B cell (primary cell): ENCODE measurements around the gene P2RX6. TPM values are rescaled to one million over a fixed set of nuclear protein-coding genes. Genes with fewer than 3 reads are reported as not detected.

Experiments
- ATAC-seq: fragments of 200-7000 bp; cut with Tn5 transposase; one replicate; pipeline ENCODE4 v1.10.0; 2021; ENCODE audit warnings: low read depth, mild to moderate bottlenecking, moderate number of reproducible peaks, moderate library complexity
- CTCF ChIA-PET: fragments of 350-600 bp; sonication (Branson Sonifier 250); formaldehyde crosslinking; loops from one replicate; lab custom pipeline; 2021; ENCODE audit warnings: antibody characterized with exemption, inconsistent platforms; lab: Charles Lee
- POLR2A ChIA-PET: fragments of 350-600 bp; sonication (Branson Sonifier 250); formaldehyde crosslinking; loops from one replicate; lab custom pipeline; 2021; ENCODE audit warnings: antibody characterized with exemption; lab: Charles Lee
- DNase-seq: peaks from one replicate; pipeline ENCODE4 v3.0.0; 2013
- H2AFZ ChIP-seq: 2 replicates; pipeline ENCODE4 v1.6.1; 2012; ENCODE audit warnings: mild to moderate bottlenecking, low read depth, low read length; ENCODE audit not compliant: insufficient read depth, poor library complexity, severe bottlenecking
- H3K27ac ChIP-seq, 2 donors: 1 replicate in 1 of 2; 2 replicates in 1 of 2; pipeline ENCODE4 v1.5.1; 2012 to 2013; ENCODE audit warnings: low read length in 2 of 2, mild to moderate bottlenecking in 2 of 2, moderate library complexity in 1 of 2
- H3K27me3 ChIP-seq, 4 experiments: fragments of 200-600 bp in 1 of 4; sonication (generic) in 1 of 4; replicated peaks in 1 of 4; 1 replicate in 2 of 4; 2 replicates in 2 of 4; pipeline versions ENCODE4 v1.6.1 to v1.7.0; 2013 to 2016; ENCODE audit warnings: low read length in 3 of 4, mild to moderate bottlenecking in 2 of 4, mixed read lengths in 1 of 4, moderate library complexity in 1 of 4; ENCODE audit not compliant: insufficient read depth in 4 of 4, control insufficient read depth in 3 of 4; ENCODE audit errors: control extremely low read depth in 1 of 4
- H3K36me3 ChIP-seq, 2 experiments: replicated peaks in 1 of 2; 1 replicate in 1 of 2; 2 replicates in 1 of 2; pipeline versions ENCODE4 v1.6.1 to v1.7.1; 2013; ENCODE audit warnings: low read length in 1 of 2; ENCODE audit not compliant: insufficient read depth in 2 of 2, control insufficient read depth in 1 of 2; ENCODE audit errors: control extremely low read depth in 1 of 2, extremely low read depth in 1 of 2
- H3K4me1 ChIP-seq, 2 donors: fragments of 200-600 bp in 1 of 2; sonication (generic) in 1 of 2; 1 replicate in 1 of 2; 2 replicates in 1 of 2; pipeline versions ENCODE4 v1.5.1 to v1.6.1; 2013 to 2017; ENCODE audit warnings: low read length in 2 of 2; ENCODE audit not compliant: control insufficient read depth in 2 of 2, insufficient read depth in 2 of 2
- H3K4me2 ChIP-seq: replicated peaks from 2 replicates; pipeline ENCODE3; 2012; ENCODE audit warnings: mild to moderate bottlenecking, low read depth, low read length; ENCODE audit not compliant: poor library complexity, severe bottlenecking
- H3K4me3 ChIP-seq, 5 experiments: fragments of 200-600 bp in 1 of 5; sonication (generic) in 1 of 5; 1 replicate in 3 of 5; 2 replicates in 2 of 5; pipeline versions ENCODE4 v1.5.1 to v1.7.0; 2011 to 2016; ENCODE audit warnings: low read length in 4 of 5, mild to moderate bottlenecking in 4 of 5, low read depth in 2 of 5, control low read depth in 1 of 5, moderate library complexity in 1 of 5; ENCODE audit not compliant: insufficient read depth in 1 of 5; ENCODE audit errors: control extremely low read depth in 1 of 5, extremely low read depth in 1 of 5
- H3K79me2 ChIP-seq: fragments of 200-600 bp; sonication (generic); one replicate; pipeline ENCODE4 v1.6.0; 2016; ENCODE audit warnings: low read length; ENCODE audit not compliant: control insufficient read depth, insufficient read depth
- H3K9ac ChIP-seq: fragments of 200-600 bp; sonication (generic); 2 replicates; pipeline ENCODE4 v1.6.1; 2017; ENCODE audit warnings: mild to moderate bottlenecking, low read length, moderate library complexity
- H3K9me3 ChIP-seq, 3 donors: one replicate each; pipeline versions ENCODE4 v1.6.1 to v1.7.1; 2013; ENCODE audit warnings: low read length in 2 of 3; ENCODE audit not compliant: control insufficient read depth in 2 of 3, insufficient read depth in 1 of 3; ENCODE audit errors: control extremely low read depth in 1 of 3
- H4K20me1 ChIP-seq: 2 replicates; pipeline ENCODE4 v1.6.0; 2012; ENCODE audit warnings: mild to moderate bottlenecking, low read length; ENCODE audit not compliant: insufficient read depth, control insufficient read depth, poor library complexity, severe bottlenecking
- H3K27ac Mint-ChIP-seq: one replicate; pipeline ENCODE4 v1.8.0; 2021; ENCODE audit warnings: mixed read lengths
- H3K27me3 Mint-ChIP-seq: one replicate; pipeline ENCODE4 v1.8.0; 2021; ENCODE audit warnings: mixed read lengths
- H3K4me1 Mint-ChIP-seq: one replicate; pipeline ENCODE4 v1.8.0; 2021; ENCODE audit warnings: mixed read lengths
- H3K4me3 Mint-ChIP-seq: one replicate; pipeline ENCODE4 v1.8.0; 2021; ENCODE audit warnings: mixed read lengths
- H3K9me3 Mint-ChIP-seq: one replicate; pipeline ENCODE4 v1.8.0; 2022; ENCODE audit warnings: mixed read lengths; ENCODE audit not compliant: insufficient read depth
- EZH2 ChIP-seq: IDR thresholded peaks from 2 replicates; pipeline ENCODE4 v1.6.1; 2012; ENCODE audit warnings: borderline replicate concordance, low read depth, mild to moderate bottlenecking, moderate library complexity, low read length; ENCODE audit not compliant: insufficient read depth, poor library complexity, severe bottlenecking
- WGBS: methylation state at CpG from one replicate; pipeline ENCODE4 v1.1.5; 2013; ENCODE audit warnings: missing lambda C conversion rate; ENCODE audit not compliant: insufficient coverage; 5-methylcytosine and 5-hydroxymethylcytosine counted together
- intact Hi-C: fragments of 100-400 bp; cut with micrococcal nuclease; formaldehyde crosslinking; loops from one replicate; pipeline ENCODE4 v1.10.0; 2022
- polyA plus RNA-seq: library from polyadenylated mRNA; depleted of rRNA; stranded (reverse); fragments of >200 nt; gene quantifications from 2 replicates; pipeline ENCODE4 v1.2.3, GENCODE V29; 2012
- total RNA-seq, 2 donors: library from RNA; stranded (reverse); fragments of 120-200 nt in 1 of 2; gene quantifications; 1 replicate in 1 of 2; 2 replicates in 1 of 2; pipeline versions ENCODE4 v1.2.3 to v1.2.4, GENCODE V29; 2013 to 2022
- TF ChIP-seq, protein P1 (sequence below): fragments of 200-600 bp; IDR thresholded peaks from one replicate; pipeline ENCODE4 v1.8.0; 2022; ENCODE audit warnings: antibody characterized with exemption, mild to moderate bottlenecking

Gene P2RX6
- total and polyA plus RNA-seq, 2 donors (not counting 1 experiment from before 2014, with no cell fraction given) = 0.49 to 0.79 TPM

DNA sequence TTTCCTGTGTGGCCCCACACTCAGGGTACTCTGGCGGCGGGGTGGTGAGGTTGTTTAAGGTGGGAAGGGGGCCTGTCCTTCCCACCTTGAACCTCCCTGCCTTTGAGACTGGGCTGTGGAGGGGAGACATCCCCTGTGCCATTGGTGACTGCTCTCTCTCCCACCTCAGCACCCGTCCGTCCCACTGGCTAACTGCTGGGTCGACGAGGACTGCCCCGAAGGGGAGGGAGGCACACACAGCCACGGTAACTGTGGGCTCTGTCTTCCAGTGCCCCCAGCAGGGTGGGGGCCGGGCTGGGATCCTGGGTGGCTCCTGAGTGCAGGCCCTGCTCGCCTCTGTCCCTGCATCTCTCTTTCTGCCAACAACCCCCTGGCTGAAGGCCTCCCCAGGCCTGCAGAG is 7.5 kb downstream of the P2RX6 start:
- Histone ChIP-seq H3K36me3 (no peaks in the 10 kb centered on the region), H3K9ac (no peak overlapping the region)

GRCh38 chr22:21022955-21023614 is 8.1 kb downstream of the P2RX6 start:
- ATAC-seq = no peak

More for the DNA sequence above, 7.5 kb downstream of the P2RX6 start:
- Histone ChIP-seq H3K4me3 (no peak overlapping the region), H4K20me1 (no peaks in the 10 kb centered on the region), H3K79me2 (no peaks in the 10 kb centered on the region), H3K4me1 (no peaks in the 10 kb centered on the region), H2AFZ (no peak overlapping the region), H3K27me3 (peaks cover 0 to 2% (median 0%) of the 10 kb centered on the region in 4 experiments), H3K4me2 (no peak overlapping the region), H3K27ac (no peak overlapping the region), H3K9me3 (no peaks in the 10 kb centered on the region)
- Mint-ChIP-seq H3K27me3 (peaks cover 4% of the 10 kb centered on the region), H3K4me3 (no peak overlapping the region), H3K27ac (no peak overlapping the region), H3K9me3 (no peaks in the 10 kb centered on the region), H3K4me1 (peaks cover 4% of the 10 kb centered on the region)
- WGBS = 87% methylated on average over 8 of the region's 10 CpGs
- ATAC-seq (no peak), DNase-seq (no peak)
- intact Hi-C loops = no loop called here
- ChIA-PET POLR2A (no interaction called here), CTCF (no interaction called here)
- no peak for TF ChIP-seq EZH2
- TF ChIP-seq, protein P1, sequence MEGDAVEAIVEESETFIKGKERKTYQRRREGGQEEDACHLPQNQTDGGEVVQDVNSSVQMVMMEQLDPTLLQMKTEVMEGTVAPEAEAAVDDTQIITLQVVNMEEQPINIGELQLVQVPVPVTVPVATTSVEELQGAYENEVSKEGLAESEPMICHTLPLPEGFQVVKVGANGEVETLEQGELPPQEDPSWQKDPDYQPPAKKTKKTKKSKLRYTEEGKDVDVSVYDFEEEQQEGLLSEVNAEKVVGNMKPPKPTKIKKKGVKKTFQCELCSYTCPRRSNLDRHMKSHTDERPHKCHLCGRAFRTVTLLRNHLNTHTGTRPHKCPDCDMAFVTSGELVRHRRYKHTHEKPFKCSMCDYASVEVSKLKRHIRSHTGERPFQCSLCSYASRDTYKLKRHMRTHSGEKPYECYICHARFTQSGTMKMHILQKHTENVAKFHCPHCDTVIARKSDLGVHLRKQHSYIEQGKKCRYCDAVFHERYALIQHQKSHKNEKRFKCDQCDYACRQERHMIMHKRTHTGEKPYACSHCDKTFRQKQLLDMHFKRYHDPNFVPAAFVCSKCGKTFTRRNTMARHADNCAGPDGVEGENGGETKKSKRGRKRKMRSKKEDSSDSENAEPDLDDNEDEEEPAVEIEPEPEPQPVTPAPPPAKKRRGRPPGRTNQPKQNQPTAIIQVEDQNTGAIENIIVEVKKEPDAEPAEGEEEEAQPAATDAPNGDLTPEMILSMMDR = no peak

More at GRCh38 chr22:21022955-21023614, 8.1 kb downstream of the P2RX6 start:
- H3K4me3 Mint-ChIP-seq = no peak overlapping the region
- 79% methylated on average over 13 of the region's 13 CpGs for WGBS
- no peaks in the 10 kb centered on the region for H4K20me1 ChIP-seq
- H3K4me3 ChIP-seq = no peak overlapping the region
- intact Hi-C loops = no loop called here
- no peak for DNase-seq
- H3K27ac Mint-ChIP-seq = no peak overlapping the region
- H3K4me2 ChIP-seq = no peak overlapping the region
- H3K9ac ChIP-seq = no peak overlapping the region
- no peak overlapping the region for H3K27ac ChIP-seq
- H3K36me3 ChIP-seq = no peaks in the 10 kb centered on the region
- H3K4me1 ChIP-seq = no peaks in the 10 kb centered on the region
- H3K27me3 Mint-ChIP-seq = peaks cover 4% of the 10 kb centered on the region
- no peaks in the 10 kb centered on the region for H3K9me3 Mint-ChIP-seq
- TF ChIP-seq, protein P1 = no peak
- no peak for TF ChIP-seq EZH2
- CTCF ChIA-PET = no interaction called here
- no peak overlapping the region for H2AFZ ChIP-seq
- H3K79me2 ChIP-seq = no peaks in the 10 kb centered on the region
- POLR2A ChIA-PET = no interaction called here
- peaks cover 4% of the 10 kb centered on the region for H3K4me1 Mint-ChIP-seq
- peaks cover 0 to 2% (median 0%) of the 10 kb centered on the region in 4 experiments for H3K27me3 ChIP-seq
- H3K9me3 ChIP-seq = no peaks in the 10 kb centered on the region
